Endometrial microvascular endothelial cells (primary cell): Measurements from ENCODE around the gene GSTT2B. TPM values are rescaled to one million over a fixed set of nuclear protein-coding genes. Genes with fewer than 3 reads are reported as not detected.
"Not testable (repeated sequence)": the region's sequence is repeated elsewhere in the genome, so short reads cannot be mapped to it uniquely, and the experiment has no call there.

Experiments used
- in situ Hi-C: cut with HindIII; loops from 2 replicates; pipeline ENCODE4 v1.10.0; 2017; ENCODE audit warnings: low sequenced_read_pairs, low pct_unique_long_range_greater_than_20kb; ENCODE audit errors: inconsistent ontology term
- total RNA-seq: library from RNA; depleted of rRNA; stranded (reverse); fragments of >200 nt; gene quantifications from one replicate; pipeline ENCODE4 v1.2.3, GENCODE V29; 2015; ENCODE audit errors: inconsistent ontology term

Gene GSTT2B
- total RNA-seq, 1 donor from 2014 or later = 0.19 TPM

GRCh38 chr22:23954193-23954990, 6.6 kb downstream of the GSTT2B start:
- in situ Hi-C loops = not testable (repeated sequence)

GRCh38 chr22:23953485-23953884, 7.5 kb downstream of the GSTT2B start:
- in situ Hi-C loops = not testable (repeated sequence)

- in situ Hi-C loops = not testable (repeated sequence)
These were observed 8.1 kb downstream of the GSTT2B start for GRCh38 chr22:23952794-23953405.

GRCh38 chr22:23951383-23951782, 9.6 kb downstream of the GSTT2B start:
- in situ Hi-C loops = not testable (repeated sequence)

GRCh38 chr22:23949764-23950163, 11.2 kb downstream of the GSTT2B start:
- in situ Hi-C loops = not testable (repeated sequence)

- in situ Hi-C loops = not testable (repeated sequence)
These were observed 13.6 kb downstream of the GSTT2B start for GRCh38 chr22:23947391-23947790.

- in situ Hi-C loops = not testable (repeated sequence)
These were observed 20.8 kb downstream of the GSTT2B start for GRCh38 chr22:23940166-23940565.

- in situ Hi-C loops = no loop called here
These were observed 22.0 kb downstream of the GSTT2B start for GRCh38 chr22:23939017-23939357.

GRCh38 chr22:23938328-23939016, 22.5 kb downstream of the GSTT2B start:
- in situ Hi-C loops = no loop called here

GRCh38 chr22:23926561-23926960, 34.4 kb downstream of the GSTT2B start:
- in situ Hi-C loops = no loop called here

- in situ Hi-C loops = no loop called here
These were observed 35.9 kb downstream of the GSTT2B start for GRCh38 chr22:23925020-23925606.

- in situ Hi-C loops = no loop called here
These were observed 38.1 kb downstream of the GSTT2B start for GRCh38 chr22:23922921-23923320.

GRCh38 chr22:23921586-23922201, 39.3 kb downstream of the GSTT2B start:
- in situ Hi-C loops = not testable (repeated sequence)

- in situ Hi-C loops = not testable (repeated sequence)
These were observed 40.8 kb downstream of the GSTT2B start for GRCh38 chr22:23920267-23920611.

- in situ Hi-C loops = no loop called here
These were observed 45.7 kb downstream of the GSTT2B start for GRCh38 chr22:23915290-23915689.

- in situ Hi-C loops = no loop called here
These were observed 47.2 kb downstream of the GSTT2B start for GRCh38 chr22:23913661-23914353.

- in situ Hi-C loops = no loop called here
These were observed 47.7 kb downstream of the GSTT2B start for GRCh38 chr22:23913306-23913660.

- in situ Hi-C loops = no loop called here
These were observed 48.6 kb downstream of the GSTT2B start for GRCh38 chr22:23912293-23912903.
